Erythroblast (primary cell): ENCODE data around the gene CARD14.

Source experiments
- GATA1 ChIP-seq: IDR thresholded peaks from 2 replicates; pipeline ENCODE4 v1.6.1; 2011; ENCODE audit warnings: low read depth, mild to moderate bottlenecking, control low read depth, low read length, moderate library complexity
- POLR2A ChIP-seq: IDR thresholded peaks from 2 replicates; pipeline ENCODE4 v1.6.1; 2011; ENCODE audit warnings: mild to moderate bottlenecking, low read length

DNA sequence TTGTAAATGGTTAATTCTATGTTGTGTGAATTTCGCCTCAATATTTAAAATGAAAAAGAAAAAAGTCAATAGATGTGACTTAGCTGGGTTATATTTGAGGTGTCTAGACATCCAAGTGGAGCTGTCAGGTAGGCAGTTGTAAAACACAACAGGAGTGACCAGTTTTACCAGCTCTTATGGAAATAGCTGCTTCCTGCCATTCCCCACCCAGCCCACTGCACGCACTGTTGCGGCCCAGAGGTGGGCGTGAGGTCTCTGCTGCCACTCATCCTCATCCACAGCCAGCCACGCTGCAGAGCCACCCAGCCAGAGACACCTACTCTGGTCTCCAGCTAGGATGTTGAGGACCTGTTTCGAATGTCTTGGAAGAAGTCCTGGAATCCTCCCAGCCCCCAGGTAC, 3.4 kb upstream of the CARD14 start:
- TF ChIP-seq POLR2A = no peak
- no peak for TF ChIP-seq GATA1
